Hypothalamus (tissue), 51 donors: Measurements from ENCODE around the gene CNN1.
A peak's percentile ranks its signal among the peaks of the same experiment; 100 is the strongest.

Experiments used
- DNase-seq, 51 donors: peaks; one replicate each; lab custom pipeline; 2025; lab: John Stamatoyannopoulos, UW

The CNN1 gene

DNA sequence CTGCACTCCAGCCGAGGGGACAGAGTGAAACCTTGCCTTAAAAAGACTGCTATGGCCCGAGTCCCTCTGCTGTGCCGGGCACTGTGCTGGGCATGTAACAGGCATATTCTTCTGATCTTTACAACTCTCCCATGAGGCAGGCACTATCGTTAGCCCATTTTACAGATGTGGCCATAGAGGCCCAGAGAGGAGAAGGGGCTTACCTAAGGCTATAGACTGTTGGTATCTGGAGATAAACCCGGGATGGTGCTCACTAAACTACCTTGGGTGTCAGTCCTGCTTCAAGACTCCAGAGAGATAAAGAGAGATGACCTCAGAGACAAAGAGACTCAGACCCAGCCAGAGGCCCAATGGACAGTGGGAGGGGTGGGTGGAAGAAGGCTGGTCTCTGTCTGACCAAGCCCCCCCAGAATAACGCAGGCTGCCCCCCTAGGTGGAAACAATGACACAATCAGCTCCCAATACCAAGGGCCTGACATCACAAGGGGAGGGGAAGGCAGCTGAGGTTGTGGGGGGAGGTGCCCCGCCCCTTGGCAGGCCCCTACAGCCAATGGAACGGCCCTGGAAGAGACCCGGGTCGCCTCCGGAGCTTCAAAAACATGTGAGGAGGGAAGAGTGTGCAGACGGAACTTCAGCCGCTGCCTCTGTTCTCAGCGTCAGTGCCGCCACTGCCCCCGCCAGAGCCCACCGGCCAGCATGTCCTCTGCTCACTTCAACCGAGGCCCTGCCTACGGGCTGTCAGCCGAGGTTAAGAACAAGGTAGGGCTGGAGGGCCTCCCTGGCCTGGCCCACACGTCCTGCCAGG is at the start of gene CNN1:
Gene CNN1, plus strand, starts transcription at position 620 of the 805 bp plus-strand sequence. Its CDS starts 77 bp downstream, at position 697.
- DNase-seq = no peak

DNA sequence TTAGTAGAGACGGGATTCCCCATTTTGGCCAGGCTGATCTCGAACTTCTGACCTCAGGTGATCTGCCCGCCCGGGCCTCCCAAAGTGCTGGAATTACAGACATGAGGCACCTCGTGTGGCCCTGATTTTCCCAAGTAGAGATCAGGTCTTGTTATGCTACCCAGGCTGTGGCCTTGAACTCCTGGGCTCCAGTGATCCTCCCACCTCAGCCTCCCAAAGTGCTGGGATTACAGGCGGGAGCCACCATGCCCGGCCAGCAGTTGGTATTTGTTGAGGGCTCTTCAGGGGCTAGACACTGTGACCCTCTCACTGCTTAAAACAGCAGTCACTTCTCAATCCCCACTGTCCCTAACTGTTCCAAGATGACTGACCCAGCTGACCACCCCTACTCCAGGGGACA is 49.3 kb upstream of the CNN1 start:
- no peak for DNase-seq

DNA sequence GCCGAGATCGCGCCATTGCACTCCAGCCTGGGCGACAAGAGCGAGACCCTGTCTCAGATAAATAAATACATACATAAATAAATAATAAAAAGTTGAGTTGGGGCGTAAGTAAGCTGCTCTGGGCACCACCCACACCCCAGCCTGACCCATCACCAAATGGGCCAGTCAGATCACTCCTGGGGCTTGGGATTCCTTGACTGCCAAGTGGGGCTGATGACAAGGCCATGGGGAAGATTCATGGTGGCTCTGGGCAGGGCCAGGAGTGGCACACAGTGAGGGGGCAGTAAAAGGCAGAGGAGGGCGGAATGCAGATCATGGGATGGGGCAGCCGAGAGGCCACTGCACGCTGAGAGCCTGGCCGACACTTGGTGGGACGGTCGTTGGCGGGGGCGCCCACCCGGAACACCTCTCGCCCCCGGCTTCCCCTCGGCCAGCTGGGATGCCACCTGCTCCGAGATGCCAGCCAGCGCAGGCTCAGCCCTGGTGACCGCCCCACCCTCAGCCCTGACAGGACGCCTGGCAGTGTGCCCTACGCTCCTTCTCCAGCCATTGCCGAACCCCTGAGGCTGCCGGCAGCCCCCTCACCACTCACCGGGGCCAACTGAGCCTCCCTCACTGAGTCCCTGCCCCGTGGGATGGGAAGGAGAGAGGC is 43.9 kb upstream of the CNN1 start:
- no peak for DNase-seq

DNA sequence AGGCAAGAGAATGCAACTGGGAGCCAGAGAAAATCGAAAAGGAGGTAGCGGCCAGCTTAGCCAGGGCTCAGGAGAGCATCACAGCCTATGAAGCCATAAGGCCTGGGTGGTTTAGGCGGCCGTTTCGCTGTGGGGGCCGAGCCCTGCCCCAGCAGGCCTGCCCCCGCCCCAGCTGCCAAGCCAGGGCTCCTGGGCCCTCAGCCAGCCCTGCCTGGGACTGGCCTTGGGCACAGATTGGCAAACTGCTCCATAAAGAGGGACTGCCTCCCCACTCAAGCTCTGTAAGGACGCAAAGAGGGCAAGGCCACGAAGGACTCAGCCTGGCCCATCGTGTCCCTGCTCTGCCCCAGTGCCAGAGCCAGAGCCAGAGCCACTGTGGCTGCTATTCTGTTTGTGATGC is 43.2 kb upstream of the CNN1 start:
- peak in 3 of 51 donors; percentile 5 to 35 (median 15) for DNase-seq

DNA sequence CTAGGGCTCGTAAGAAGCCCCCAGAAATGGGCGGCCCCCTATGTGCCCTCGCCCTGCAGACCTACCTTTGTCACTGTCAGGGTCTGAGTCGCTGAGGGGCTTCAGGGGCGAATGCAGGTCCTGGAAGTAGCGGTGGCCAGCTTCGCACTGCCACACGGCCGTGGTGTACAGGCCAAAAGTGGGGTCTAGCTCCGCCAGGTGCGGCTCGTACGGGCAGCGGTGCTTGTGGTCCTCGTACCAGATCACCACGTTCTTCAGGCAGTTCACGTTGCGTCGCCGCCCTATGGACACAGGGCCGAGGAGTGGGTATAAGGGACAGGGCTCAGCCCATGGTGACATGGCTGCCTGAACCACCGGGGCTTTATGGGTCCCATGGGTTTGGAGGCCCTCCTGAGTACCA is 42.8 kb upstream of the CNN1 start:
- no peak for DNase-seq

DNA sequence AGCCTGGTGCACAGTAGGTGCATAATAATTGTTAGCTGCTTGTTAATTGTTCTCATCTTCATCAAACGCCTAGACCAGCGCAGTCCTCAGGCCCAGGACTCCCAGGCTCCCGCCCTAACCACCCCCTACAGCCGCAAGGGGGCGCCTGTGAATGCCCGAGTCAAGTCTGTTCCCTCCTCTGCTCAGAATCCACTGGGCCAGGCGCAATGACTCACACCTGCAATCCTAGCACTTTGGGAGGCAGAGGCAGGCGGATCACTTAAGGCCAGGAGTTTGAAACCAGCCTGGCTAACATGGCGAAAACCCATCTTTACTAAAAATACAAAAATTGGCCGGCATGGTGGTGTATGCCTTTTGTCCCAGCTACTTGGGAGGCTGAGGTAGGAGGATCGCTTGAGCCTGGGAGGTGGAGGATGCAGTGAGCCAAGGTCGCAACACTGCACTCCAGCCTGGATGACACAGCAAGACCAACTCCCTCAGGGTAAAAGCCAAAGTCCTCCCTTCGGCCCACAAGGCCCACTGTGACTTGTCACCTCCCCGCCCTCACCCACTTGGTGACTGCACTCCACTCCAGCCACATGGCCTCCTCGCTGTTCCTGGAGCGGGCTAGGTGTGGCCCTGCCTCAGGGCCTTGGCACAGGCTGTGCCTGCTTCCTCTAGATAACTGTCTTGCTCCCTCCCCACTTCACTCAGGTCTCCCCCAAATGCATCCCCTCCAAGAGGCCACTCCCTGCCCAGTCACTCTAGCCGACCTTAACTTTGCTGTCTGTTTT is 42.1 kb upstream of the CNN1 start:
- DNase-seq = peak in 29 of 51 donors; percentile 1 to 51 (median 13)

DNA sequence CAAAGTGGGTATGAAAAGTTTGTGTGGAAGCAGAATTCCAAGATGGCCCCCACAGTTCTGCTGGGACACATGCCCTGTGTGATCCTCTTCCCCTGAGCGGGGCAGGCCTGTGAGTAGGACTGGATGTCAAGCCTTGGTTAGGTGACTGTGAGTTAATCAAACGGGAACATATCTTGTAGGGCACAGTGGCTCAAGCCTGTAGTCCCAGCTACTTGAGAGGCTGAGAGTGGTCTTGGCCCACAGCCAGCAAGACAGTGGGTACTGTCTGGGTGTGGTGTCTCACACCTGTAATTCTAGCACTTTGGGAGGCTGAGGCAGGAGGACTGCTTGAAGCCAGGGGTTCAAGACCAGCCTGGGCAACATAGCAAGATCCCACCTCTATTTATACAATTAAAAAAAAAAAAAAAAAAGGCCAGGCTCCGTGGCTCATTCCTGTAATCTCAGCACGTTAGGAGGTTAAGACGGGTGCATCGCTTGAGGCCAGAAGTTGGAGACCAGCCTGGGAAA is 39.4 kb upstream of the CNN1 start:
- no peak for DNase-seq

DNA sequence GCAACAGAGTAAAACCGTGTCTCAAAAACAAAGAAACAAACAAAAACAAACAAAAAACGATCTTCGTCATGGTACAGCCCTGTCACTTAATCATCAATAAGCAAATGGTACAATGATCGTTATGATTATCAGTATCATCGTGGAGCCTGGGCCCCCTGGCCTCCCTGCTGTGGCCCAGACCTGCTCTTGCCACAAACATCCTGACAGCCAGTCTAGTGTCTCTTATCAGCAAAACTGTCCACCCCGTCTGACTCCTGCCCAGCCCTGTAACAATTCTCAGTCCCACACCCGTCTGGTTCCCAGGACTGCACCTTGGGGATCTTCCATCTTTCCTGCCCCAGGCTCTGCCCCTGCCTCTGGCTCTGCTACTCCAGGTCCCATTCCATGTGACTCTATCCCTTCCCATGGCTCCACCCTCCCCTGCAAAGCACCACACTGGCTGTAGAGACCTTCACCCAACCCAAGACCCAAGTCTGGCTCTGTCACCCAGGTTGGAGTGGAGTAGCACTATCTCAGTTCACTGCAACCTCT is 38.7 kb upstream of the CNN1 start:
- DNase-seq = no peak

DNA sequence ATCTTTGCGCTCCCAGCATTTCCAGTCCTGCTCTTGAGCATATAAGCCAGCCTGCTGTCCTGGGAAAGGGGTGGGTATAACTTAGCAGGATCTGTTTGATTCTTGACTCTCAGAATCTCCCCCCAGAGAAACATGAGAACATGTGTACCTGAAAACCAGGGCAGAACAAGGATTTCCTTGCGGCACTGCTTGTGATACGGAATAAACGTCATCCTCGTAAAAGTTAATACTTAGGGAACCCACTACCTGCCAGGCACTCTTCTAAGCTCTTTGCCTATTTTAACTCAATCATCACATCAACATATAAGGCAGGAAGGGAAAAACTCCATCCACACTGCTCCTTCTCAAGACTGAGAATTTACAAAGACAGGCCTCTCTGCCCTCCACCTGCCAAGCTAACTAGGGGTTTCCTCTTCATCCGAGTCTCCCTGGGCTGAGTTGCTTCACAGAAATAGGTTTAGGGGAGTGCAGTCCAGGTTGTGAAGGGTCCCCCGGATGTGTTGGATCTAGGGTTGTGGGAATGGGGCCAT is 34.1 kb upstream of the CNN1 start:
- no peak for DNase-seq

DNA sequence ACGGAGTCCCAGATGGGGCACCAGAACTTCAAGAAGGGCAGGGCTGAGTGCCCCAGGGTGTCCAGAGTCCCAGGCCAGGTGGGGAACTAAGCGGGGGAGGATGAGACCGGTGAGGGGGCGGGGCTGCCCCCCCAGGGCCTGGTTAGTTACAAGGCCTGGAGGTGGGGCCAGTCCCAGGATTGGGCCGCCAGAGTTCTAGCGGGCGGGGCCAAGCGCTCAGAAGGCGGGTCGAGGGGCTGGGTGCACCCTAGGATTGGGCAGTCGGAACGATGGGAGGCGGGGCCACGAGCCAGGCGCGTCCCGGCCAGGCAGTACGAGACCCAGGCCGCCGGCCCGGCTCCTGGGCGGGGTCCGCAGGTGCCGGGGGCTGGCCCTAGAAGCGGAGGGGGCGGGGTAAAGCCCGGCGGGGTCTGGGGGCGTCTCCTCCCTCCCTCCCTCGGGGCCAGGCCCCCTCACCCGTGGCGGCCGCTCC is 33.6 kb upstream of the CNN1 start:
- DNase-seq = peak; percentile 55 to 97 (median 92)

DNA sequence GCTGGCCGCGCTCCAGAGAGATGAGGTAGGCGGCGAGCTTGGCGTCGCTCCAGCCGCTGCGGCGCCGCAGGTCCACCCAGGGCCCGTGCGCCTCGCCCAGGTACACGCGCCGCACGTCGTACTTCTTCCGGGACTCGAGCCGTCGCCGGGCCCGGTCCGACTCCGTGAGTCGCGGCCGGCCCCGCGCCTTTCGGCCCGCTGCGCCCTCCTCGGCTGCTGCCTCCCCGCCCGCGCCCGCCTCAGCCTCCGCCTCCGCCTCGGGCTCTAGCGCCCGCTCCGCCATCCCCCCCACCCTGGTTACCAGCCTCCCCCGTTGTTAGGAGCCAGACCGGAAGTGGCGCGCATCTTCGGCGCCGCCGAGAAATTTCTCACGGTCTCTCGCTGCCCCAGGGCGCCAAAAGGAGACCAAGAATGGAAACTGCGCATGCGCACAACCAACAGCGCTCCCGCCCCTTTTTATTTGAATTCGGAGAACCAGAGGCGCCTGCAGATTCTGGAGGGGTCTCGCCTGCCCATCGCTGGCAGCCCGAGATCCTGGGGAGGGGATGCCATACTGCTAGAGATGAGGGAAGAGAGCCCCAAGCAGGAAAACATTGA is 33.0 kb upstream of the CNN1 start, which contains the start of gene ZNF653:
Gene ZNF653, minus strand, starts transcription at position 336 of the 597 bp plus-strand sequence. Its CDS starts 53 bp downstream, at position 283.
- DNase-seq = peak; percentile 56 to 95 (median 88)

DNA sequence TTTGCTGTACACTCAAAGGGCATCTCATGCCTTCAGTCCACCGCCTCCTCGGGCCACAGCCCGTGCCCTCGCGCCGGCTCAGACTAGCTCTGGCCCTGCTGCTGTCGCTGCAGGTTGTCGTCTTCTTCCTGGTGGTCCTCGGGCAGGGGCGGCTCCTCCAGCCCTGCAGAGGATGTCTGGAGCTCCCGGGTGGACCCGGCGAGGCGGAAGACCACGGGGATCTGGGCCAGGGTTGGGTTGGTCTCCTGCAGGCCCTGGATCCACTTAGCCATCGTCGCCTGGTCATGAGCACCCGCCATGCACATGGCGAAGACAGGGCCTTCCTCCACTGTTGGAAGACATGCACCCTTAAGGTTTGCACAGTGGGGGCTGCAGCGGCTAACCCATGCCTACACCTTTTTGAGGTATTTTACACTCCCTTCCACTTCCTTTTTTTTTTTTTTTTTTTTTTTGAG is 32.5 kb upstream of the CNN1 start:
- DNase-seq = peak in 9 of 51 donors; percentile 57 to 80 (median 65)

DNA sequence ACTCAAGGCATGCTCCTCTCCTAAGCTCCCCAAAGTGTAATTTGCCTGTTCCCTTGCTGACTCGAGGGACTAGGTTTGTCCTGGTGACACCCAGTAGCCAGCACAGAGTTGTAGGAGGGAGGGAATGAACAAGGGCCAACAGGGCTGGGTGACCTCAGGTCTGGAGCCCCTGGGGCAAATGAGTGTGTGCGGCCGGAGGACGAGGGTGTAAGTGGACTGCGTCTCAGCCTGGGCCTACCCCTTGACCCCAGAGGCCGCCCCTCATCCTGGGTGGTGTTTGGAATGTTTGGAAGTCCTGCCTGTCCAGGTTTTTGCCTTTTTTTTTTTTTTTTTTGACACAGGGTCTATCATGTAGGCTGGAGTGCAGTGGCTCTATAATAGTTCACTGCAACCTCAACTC is 31.7 kb upstream of the CNN1 start:
- no peak for DNase-seq

DNA sequence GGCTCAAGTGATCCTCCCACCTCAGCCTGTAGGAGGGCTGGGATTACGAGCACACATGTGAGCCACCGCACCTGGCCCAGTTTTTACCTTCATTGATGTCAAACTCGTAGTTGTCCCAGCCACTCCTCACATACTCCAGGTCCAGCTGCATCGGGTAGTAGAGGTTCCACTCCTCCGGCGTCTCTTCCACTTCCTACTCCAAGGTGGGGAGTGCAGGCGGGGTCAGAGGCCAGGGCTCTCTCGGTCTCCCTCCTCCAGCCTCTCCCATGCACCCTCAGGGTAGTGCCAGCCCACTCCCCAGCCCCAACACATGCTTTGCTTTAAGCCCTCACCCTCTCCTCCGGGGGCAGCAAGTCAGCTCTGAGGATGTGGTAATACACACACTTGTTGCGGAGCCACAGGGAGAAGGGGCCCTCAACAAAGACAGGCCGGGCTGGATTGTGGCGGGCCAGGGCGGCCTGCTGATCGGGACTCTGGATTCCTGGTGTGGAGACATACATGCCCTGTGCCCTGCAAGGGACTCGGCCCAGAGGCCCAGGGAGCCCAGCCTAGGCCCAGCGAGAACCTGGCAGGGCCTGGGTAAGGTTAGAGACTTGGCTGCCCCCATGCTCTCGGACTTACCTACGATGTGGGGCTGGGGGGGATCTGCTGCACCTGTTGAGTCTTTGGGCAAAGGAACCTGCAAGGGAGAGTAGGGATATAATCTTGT is 31.1 kb upstream of the CNN1 start:
- DNase-seq = no peak

DNA sequence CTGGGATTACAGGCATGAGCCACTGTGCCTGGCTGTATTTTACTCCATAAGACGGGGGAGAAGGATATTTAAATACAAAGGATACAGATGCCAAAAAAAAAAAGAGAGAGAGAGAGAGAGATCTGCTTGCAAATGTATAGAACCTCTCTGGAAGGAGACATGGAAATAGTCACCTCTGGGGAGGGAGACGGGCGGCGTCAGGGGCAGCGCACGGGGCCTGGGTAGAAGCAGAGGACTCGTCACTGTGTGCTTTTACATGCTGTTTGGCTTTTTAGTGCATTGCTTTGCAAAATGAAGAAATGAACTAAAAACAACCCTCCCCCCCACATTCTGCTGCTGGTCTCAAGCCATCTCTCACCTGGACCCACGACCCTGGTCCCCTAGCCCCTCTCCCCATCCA is 28.2 kb upstream of the CNN1 start:
- no peak for DNase-seq

DNA sequence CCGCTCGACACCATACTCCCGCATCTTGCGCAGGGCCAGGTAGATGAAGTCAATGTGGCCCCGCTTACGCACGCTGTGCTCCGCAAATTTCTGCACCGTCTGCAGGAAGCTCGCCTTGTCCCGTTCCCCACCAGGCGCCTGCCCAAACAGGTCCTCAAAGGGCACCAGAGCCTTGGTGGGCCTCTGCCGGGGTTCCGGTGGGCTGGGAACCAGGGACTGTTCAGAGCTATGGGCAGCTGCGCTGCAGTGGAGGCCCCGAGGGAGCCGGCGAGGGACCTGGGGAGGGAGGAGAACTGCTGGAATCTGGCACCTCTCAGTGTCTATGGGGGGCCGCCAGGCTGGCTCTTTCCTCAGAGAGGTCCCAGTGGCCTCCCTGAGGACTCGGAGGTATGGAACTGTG is 24.7 kb upstream of the CNN1 start:
- no peak for DNase-seq

DNA sequence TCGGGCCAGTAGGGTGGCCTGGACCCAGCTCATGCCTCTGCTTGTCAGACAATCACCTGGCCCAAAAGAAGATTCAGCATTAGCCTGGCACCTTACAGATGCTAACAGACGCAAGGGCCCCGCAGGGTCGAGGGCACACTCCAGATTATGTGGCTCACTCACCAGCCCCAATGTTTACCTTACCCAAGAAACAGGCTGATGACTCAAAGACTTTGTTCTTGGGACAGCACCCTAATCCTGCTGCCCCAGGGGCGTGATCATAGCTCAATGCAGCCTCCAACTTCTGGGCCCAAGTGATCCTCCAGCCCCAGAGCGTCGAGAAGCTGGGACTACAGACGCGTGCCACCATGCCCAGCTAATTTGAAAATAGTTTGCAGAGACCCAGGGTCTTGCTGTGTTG is 19.5 kb upstream of the CNN1 start:
- DNase-seq = no peak

DNA sequence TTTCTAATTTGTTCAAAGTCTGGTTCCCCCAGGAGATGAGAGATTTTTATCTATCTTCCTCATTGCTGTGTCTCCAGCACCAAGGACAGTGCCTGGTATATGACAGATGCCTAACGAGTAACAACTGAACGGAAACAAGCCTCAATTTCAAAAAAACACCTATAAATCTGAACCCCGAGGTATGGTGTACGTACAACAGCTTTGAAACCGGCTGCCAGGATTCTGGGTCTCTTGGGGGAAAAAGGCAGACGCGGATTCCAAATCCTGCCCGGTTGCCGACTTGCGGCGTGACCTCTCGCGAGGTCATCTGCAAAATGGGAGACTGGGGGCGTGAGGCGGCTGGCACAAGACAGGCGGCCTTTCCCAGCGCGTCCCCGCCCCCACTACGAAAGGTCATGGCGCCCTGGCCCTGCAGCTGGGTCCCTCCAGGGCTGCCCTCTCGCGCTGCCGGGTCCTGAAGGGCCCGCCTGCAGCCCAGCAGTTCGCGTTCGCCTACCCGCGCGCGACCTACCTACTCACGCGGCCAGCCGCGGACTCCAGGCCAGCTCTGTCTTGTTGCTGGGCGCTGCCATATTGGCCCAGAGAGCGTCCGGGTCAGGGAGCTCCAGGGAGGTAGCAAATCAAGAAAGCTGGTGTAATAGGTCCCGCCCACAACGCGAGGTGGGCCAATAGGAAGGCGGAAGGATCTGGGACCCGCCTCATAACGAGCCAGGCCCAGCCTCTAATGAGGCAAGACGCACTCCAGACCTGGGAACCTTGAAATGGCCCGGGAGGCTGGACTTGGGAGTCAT is 9.9 kb upstream of the CNN1 start, which contains the start of gene ECSIT:
Gene ECSIT, minus strand, starts transcription at position 584 of the 791 bp plus-strand sequence. CDS start 9,964 bp downstream, outside the sequence.
- DNase-seq = peak; percentile 51 to 98 (median 91)
